ENCODE measurements around the gene STK32B. TPM values are rescaled to one million over a fixed set of nuclear protein-coding genes. Genes with fewer than 3 reads are reported as not detected.

The STK32B gene
- total and polyA plus RNA-seq, 2 donors (not counting 3 experiments of a cell fraction or from before 2014, with no cell fraction given): 5.6 to 7.8 TPM

DNA sequence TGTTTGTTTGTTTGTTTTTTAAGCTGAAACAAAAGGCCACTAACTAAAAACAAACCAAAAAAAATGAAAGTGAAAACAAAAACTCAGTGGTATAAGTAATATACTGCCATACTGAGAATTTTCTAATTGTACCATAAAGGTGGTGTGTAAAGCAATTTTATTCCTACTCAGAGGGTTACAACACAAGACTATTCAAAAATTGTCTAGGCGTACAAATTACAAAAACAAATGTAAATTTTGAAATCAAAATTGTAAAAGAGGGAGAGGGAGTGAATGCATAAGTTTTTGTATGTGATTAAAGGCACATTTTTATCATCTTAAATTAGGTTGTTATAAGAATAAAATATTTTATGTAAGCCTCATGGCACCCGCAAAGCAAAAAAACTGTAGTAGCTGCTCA, 232.6 kb downstream of the STK32B start:
- H3K9ac ChIP-seq (replicated peaks; ENCODE audit: extremely low read depth, insufficient read depth, low read length): no peak overlapping the region
- H3K4me3 ChIP-seq (replicated peaks in 1 of 3; ENCODE audit: insufficient read depth in 1 of 3, low read depth in 1 of 3, low read length in 3 of 3): no peak overlapping the region
- DNase-seq (ENCODE audit: low read depth, low spot score) (no peak), FAIRE-seq (no peak)
- ChIA-PET CTCF (interaction anchor here (1.4 kb wide), 1 partner anchor 233 kb away, joined by 3 read pairs; no protein-coding TSS in a partner anchor), POLR2A (no interaction called here)
- H3K9me3 ChIP-seq (replicated peaks; ENCODE audit: control insufficient read depth, insufficient read depth, low read length): peaks cover 2% of the 10 kb centered on the region
- no peaks in the 10 kb centered on the region for H3K79me2 ChIP-seq (ENCODE audit: control insufficient read depth, insufficient read depth, low read length)
- no peaks in the 10 kb centered on the region for H3K27me3 ChIP-seq (ENCODE audit: control insufficient read depth in 2 of 2, insufficient read depth in 2 of 2, low read length in 2 of 2)
- H2AFZ ChIP-seq (ENCODE audit: low read depth, low read length): no peak overlapping the region
- H3K4me1 ChIP-seq (ENCODE audit: control insufficient read depth, extremely low read depth, insufficient read depth, low read length): no peaks in the 10 kb centered on the region
- TF ChIP-seq FOS (IDR thresholded peaks at IDR 0.05; ENCODE audit: borderline replicate concordance, insufficient read depth, low read length): no peak
- no peak for TF ChIP-seq POLR2A (IDR thresholded peaks at IDR 0.05; ENCODE audit: low read depth, low read length)
- TF ChIP-seq, protein P1, sequence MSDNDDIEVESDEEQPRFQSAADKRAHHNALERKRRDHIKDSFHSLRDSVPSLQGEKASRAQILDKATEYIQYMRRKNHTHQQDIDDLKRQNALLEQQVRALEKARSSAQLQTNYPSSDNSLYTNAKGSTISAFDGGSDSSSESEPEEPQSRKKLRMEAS (IDR thresholded peaks at IDR 0.05; ENCODE audit: insufficient read depth, insufficient read length): no peak
- no peak for TF ChIP-seq JUN (IDR thresholded peaks at IDR 0.05; ENCODE audit: borderline replicate concordance, insufficient read depth, insufficient read length, low read depth)
- TF ChIP-seq, protein P2, sequence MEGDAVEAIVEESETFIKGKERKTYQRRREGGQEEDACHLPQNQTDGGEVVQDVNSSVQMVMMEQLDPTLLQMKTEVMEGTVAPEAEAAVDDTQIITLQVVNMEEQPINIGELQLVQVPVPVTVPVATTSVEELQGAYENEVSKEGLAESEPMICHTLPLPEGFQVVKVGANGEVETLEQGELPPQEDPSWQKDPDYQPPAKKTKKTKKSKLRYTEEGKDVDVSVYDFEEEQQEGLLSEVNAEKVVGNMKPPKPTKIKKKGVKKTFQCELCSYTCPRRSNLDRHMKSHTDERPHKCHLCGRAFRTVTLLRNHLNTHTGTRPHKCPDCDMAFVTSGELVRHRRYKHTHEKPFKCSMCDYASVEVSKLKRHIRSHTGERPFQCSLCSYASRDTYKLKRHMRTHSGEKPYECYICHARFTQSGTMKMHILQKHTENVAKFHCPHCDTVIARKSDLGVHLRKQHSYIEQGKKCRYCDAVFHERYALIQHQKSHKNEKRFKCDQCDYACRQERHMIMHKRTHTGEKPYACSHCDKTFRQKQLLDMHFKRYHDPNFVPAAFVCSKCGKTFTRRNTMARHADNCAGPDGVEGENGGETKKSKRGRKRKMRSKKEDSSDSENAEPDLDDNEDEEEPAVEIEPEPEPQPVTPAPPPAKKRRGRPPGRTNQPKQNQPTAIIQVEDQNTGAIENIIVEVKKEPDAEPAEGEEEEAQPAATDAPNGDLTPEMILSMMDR (IDR thresholded peaks at IDR 0.05; ENCODE audit: extremely low read depth in 1 of 2, insufficient read depth in 1 of 2, low read depth in 1 of 2, low read length in 2 of 2): no peak
- no peak for TF ChIP-seq MYC (IDR thresholded peaks at IDR 0.05; ENCODE audit: low read depth, low read length)
- no peak for TF ChIP-seq GATA2 (IDR thresholded peaks at IDR 0.05; ENCODE audit: insufficient read depth, insufficient read length, low read depth, low read length)
- no peaks in the 10 kb centered on the region for H4K20me1 ChIP-seq (replicated peaks; ENCODE audit: control insufficient read depth, extremely low read depth, insufficient read depth, low read length)
- dilution Hi-C loops (cut with MboI; ENCODE audit: extremely low pct_ligation_motif_present, low sequenced_read_pairs): no loop called here
- no TSS peak for BruUV-seq (replicated peaks)
- no peak overlapping the region for H3K4me2 ChIP-seq (ENCODE audit: insufficient read depth, low read length)
- intact Hi-C loops (cut with micrococcal nuclease): no loop called here
- H3K36me3 ChIP-seq (ENCODE audit: control insufficient read depth in 2 of 2, extremely low read depth in 1 of 2, insufficient read depth in 2 of 2, low read length in 2 of 2): no peaks in the 10 kb centered on the region
- H3K27ac ChIP-seq (ENCODE audit: insufficient read depth, low read depth, low read length): no peak overlapping the region
- no peaks in the 10 kb centered on the region for H3K9me1 ChIP-seq (replicated peaks; ENCODE audit: control insufficient read depth, extremely low read depth, insufficient read depth, low read length)

Data from endothelial cell of umbilical vein (primary cell).